HG03103 (cell line): ENCODE results near the gene TMEM259.

Experiments used
- ATAC-seq: cut with Tn5 transposase; IDR thresholded peaks from one replicate; pipeline ENCODE4 v1.9.1; 2021; ENCODE audit warnings: low read depth; ENCODE audit not compliant: unreplicated experiment

Gene TMEM259

DNA sequence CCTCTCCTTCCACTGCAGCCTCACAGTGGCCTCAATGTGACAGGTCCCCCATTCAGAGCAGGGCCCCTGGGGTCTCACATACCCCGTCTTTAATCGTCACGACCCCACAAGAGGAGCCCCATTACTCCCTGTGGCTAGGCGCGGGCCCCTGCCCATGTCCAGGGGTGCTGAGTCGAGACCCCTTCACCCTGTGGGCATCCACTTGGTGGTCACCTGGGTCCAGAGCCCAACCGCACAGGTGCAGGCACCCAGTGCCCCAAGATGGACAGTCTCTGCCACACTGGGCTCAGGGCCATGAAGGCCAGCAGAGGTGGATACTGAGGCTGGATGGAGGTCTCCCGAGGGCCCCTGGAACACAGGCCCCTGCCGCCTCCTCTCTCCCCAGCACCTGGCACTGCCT lies 3.0 kb downstream of the TMEM259 start:
- no peak for ATAC-seq

DNA sequence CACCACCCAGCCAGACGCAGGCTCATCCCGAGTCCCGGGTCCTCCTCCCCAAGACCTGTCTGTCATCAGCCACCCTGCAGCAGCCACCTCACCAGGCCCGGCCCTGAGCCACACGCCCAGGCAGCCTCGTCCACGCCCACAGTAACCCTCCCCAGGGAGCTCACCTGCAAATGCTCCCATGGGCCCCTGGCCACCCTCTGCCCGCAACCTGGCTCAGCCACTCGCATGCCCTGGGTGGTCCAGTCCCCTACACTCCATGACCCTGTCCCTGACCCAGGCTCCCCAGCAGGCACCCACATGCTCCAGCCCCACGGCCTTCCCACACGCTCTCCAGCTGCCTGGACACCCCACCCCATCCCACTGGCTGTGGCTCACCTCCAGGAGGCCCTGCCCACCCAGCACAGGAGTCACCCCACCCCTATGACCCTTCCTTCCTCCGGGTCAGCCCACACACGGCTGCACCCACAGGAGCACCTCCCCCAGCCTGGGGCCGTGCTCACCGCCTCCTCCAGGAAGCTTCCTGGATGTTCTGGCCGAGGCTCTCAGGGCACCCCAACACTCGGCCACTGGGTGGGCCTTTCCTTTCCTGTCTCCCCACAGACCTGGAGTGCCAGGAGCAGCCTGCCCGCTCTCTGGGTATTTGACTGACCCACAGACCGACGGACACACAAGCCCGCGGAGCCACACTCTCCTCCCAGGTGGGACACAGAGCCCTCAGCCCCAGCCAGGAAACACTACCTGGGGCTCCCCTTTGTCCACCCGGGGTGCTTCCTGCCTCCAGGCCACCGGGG lies 3.6 kb downstream of the TMEM259 start:
- no peak for ATAC-seq

DNA sequence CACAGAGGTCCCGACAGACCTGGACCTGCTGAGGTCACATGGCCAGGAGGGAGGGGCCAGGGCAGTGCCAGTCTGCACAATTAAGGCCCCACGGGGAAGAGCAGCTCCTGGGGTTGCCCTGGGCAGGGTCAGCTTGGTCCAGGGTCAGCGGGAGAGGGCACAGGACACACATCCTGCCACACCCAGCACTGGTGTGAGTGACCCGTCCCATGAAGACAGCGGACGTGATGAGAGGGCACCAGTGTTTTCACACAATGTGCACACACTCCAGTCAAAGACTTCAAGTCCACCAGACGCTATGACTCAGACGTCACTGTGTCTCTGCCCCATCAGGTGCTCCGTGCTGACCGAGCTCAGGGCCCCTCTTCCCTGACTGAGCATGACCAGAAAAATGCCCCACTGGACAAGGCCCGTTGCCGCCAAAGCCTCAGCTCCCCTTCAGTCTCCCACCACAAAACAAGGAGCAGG lies 4.2 kb downstream of the TMEM259 start:
- ATAC-seq, result no peak

DNA sequence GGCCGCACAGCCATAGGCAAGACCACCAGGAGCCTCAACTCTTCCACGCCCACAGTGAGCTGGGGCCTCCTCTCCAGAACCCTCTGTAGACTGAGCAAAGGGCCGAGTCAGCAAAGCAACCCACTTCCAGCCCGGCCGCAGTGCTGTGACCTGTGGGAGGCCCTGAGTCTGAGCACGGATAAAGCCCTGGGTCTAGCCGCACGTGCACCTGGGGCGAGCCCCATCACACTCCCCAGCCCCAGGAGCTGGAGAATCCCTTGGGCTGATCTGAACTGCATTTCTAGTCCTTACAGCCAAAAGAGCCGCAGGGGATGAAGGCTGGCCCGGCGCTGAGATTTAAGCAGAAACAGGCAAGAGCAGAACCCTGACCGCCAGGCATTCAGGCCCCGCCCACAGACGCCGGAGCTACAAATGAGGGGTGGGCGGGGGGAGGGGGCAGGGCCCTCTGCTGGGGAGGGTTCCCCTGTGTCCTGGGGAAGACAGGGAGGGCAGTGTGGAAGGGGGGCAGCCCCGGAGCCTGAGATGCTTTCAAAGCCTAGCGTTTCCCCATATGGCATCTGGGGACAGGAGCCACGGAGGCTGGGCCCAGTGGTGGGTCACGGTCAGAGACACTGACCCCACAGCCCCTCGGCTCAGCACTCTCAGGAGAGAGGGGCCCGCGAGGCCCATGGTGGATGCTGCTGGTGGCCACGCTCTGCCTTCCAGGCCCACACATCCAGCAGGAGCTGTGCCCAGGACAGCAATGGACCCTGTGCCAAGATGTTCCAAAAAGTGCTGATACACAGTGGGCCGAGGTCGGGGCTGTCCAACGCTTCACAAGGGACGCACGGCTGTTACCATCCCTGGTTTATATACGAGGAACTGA lies 4.9 kb downstream of the TMEM259 start:
- no peak for ATAC-seq

DNA sequence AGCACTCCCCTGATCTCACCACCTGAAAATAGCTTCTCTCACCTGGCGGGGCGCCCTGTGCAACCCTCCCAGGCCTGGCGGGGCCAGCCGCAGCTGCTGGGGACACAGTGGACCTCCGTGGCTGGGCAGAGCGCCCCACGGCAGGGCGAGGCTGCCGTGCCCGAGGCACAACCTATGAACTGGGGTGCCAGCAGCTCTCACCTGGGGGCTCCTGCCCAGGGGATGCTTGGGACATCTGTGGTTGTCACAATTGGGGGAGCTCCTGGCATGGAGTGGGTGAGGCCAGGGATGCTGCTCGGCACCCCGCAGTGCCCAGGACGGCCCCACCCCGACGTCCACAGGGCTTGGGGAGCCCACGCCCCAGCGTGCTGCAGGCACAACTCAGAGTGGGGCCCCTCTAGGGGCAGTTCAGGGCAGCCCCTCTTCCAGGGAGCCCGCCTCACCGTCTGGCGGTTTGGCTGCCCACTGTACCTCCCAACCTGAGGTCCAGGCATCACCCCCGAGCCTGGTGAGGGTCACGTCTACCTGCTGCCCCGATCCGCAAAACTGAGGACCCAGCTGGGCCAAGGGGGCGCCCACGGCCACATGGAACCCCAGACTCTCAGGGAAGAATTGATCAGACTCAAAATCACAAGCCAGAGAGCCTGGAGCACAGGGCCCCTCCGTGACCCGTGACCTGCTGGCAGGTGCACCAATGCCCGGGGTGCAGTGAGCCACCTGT lies 5.7 kb downstream of the TMEM259 start:
- ATAC-seq, result no peak

DNA sequence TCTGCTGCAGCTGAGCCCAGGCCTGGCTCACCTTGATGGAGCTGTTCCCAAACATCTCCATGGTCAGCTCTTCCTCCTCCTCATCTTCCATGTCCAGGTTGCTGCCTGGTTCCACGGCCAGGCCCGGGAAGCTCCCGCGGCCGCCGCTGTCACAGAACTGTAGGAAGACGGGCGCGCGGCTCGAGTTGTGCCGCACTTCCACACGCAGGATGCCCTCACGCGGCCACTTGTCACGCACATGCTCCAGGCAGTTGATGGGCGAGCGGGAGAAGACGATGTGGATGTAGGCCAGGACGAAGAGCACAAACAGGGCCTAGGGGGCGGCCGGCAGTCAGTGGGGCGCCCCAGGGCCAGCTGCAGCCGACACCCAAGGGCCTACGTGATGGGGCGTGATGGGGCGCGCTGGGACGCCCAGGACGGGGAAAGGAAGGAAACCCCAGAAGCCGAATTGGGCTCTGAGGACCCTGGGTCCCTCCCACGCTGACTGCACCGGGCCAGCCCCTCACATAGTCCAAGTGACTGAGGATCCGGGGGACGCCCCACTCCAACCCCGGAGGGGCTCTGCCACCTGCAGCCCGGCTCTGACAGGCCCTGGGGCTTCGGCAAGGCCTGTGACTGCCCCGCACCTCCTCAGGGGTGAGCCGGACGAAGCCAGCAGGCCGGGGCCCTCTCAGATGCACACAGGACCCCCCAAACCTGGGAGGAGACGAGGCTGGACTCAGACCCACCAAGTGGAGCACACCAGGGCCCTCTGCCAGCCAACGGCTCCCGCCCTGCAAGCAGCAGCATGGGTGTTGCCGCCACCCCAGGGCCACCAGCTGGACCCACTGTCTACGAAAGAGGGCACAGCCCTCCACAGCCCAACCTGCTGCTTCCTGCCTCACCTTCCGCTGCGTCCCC lies 6.5 kb downstream of the TMEM259 start:
- no peak for ATAC-seq

DNA sequence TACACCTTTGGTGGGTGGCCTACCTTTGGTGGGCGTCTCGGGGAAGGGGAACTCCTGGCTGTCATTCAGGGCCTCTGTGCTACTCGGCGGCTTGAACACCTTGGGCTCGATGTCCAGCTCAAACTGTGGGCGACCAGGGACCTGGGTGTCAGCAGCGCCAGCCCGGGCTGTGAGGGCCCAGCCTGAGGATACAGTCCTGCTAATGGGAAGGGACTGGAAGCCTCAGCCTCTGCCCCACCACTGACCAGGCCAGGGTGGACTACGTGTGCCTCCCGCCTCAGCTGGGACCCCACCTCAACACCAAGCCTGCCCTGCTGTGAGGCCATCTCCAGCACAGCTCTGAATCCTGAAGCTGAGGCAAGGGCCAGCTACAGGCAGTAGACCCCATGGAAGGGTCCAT lies 7.7 kb downstream of the TMEM259 start:
- no peak for ATAC-seq

DNA sequence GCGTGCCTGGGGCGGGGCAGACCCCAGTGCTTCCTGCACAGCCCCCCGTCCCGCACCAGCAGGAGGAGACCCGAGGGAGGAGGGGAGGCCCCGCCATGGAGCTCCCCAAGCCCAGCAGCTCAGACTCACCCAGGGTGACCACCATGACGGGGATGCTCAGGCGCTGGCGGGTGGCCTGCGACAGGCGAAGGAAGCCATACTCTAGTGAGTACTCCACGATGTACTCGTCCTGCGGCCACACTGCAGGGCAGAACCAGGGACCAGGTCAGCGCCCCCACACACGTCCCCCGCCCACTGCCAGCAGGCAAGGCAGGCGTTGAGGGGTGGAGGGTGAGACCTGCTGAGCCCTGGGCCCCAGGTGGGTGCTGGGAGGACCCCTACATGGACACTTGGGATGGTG lies 8.6 kb downstream of the TMEM259 start:
- no peak for ATAC-seq

DNA sequence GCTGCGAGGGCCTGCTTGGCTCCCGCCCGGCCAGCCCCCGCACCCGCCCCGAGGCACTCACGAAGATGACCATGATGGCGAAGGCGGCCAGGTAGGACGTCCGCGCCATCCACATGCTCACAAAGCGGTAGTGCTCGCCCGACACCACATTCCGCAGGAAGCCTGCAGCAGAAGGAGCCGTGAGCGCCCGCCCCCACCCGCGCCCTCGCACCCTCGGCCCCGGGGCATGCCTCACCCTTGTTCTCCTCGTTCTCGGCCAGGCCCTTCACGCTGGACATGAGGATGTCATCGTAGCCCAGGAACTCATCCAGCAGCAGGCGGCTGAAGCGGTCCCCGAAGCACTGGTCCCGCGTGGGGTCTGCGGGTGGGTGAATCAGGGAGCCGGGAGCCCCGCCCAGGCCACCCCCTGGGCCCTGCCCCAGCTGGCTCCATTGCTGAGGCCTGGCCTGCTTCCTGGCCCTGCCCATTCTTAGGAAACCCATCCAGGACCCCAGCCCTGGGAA lies 9.0 kb downstream of the TMEM259 start:
- ATAC-seq, result no peak

DNA sequence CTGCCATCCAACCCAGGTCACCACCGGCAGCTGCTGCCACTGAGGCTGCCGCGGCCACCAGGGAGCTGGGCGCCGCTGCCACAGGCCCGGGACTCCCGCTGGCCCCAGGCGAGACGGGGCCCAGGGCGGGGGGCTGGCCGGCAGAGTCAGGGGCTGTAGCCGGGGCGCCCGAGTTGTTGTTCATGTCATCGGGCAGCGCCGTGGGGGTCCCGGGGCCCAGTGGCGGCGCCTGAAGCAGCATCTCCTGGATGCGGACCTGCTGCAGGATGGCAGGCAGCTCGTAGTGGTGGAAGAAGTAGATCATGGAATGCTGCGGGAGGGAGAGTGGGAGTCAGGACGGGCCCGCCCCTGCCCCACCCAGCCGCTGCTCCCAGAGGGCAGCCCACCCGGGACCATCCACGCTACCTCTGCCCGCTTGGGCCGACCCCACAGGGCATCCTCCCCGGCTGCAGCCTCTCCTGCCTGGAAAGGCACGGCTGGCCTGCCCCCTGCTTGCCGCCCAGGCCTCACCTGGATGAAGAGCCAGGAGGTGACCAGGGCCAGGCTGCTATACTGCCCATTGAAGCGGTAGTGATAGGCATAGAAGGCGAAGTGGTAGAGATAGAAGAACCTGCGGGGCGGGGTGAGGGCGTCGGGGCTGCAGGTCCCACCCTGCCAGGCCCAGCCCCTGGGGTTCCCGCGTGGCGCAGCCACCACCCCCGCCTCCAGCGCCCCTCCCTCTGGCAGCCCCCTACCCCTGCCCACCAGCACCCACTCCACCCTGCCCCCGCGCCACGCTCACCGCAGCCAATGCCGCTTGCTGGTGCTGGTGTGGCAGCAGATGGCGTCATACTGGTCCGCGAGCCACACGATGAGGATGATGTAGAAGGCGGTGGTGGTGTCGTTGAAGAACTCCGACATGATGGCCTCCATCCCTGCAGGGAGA lies 10.1 kb downstream of the TMEM259 start:
- no peak for ATAC-seq

DNA sequence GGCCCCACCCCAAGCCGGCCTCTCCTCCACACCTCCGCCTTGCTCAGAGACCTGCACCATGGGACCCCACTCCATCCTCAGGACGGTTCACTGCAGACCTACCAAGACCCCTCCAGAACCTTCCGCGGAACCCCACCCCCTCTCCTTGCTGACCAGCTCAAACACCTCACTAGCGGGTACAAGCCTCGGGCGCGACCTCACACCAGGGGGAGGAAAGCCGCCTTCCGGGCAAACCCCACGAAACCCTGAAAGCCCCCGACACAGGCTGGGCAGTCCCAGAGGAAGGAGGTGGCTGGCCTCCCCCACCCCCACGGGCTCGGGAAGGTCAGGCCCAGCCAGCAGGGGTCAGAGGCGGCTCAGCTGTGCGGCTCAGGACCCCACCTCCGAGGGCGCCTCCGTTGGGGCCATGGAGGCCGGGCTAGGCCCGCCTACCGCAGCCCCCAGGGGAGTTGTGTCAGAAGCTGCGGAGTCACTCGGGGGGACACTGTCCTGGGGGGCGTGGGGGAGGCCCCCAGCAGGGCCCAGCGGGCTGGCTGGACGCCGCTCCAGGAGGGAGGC lies 10.9 kb downstream of the TMEM259 start:
- no peak for ATAC-seq

DNA sequence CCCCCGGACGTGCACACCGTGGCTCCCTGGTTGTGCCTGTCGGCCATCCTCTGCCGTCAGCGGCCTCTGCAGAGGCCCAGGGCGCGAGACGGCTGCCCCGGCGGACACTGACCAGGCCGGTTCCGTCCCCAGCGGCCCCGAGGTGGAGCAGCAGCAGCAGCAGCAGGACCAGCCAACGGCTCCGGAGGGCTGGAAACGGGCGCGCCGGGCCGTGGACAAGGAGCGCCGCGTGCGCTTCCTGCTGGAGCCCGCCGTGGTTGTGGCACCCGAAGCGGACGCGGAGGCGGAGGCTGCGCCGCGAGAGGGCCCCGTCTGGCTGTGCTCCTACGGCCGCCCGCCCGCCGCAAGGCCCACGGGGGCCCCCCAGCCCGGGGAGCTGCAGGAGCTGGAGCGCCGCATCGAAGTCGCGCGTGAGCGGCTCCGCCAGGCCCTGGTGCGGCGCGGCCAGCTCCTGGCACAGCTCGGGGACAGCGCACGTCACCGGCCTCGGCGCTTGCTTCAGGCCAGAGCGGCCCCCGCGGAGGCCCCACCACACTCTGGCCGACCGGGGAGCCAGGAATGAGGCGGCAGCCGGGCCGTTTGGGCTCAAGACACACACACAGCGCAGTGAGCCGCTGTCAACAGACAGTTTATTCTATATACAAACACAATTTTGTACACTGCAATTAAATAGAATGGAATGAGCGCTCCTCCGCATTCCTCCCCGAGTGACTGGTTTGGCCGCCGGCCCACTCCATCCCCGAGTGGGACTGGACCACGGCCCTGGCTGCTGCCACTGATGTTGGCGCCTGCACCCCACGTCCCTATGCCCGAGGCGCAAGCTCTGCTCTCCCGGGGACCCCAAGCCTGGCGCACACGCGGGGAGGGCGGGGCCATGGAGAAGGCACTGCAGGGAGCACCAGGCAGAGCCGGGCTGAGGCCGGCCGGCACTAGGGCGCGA lies 11.6 kb downstream of the TMEM259 start:
- ATAC-seq, result no peak

DNA sequence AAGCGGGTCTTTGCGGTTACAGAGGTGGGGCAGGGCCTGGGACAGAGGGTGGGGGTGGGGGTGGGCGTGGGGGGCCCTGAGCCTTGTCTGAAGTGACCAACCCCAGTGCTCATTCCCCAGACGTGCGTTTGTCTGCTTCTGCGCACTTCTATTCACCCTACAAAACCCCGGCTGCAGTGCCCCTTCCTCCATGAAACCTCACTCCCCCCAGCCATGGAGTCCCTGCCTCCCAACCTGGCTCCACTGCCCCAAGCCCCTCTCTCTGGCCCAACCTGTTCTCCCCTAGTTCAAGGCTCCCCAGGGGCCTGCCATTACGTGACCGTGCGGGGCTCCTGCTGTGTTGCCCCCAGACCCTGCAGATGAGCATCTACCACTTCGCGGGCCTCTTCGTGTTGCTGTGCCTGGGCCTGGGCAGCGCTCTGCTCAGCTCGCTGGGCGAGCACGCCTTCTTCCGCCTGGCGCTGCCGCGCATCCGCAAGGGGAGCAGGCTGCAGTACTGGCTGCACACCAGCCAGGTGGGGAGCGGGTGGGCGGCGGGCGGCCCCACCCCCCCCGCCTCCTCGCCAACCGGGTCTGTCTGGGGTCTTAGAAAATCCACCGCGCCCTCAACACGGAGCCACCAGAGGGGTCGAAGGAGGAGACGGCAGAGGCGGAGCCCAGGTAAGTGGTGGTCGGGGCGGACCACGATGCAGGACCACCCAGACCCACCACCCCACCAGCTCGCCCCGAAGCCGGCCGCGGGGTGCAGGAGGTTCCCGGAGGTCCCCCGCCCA lies 12.5 kb downstream of the TMEM259 start:
- no peak for ATAC-seq

DNA sequence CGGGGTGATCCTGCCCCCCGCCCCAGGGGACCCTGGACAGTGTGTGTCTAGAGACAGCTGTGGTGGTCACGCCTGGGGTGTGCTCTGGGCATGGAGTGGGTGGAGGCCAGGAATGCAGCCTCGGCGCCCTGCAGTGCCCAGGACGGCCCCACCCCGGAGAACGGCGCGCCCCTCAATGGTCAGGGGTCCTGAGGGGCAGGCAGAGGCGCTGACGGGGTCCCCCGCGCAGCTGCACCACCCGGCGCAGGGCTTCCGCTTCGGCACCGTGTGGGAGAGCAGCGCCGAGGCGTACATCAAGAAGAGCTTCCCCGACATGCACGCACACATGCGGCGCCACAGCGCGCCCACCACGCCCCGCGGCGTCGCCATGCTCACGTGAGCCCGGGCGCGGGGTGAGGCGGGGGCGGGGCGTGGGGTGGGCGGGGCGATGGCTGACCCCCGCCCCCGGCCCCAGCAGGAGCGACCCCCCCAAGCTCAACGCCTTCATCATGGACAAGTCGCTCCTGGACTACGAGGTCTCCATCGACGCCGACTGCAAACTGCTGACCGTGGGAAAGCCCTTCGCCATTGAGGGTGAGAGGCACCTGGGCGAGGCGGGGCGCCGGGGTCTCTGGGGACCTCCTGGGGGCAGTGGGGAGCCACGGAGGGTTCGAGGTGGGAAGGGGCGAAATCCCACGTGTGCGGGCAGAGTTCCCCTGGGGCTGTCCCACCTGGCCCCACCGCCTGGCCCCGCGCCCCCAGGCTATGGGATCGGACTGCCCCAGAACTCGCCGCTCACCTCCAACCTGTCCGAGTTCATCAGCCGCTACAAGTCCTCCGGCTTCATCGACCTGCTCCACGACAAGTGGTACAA lies 13.3 kb downstream of the TMEM259 start:
- no peak for ATAC-seq

DNA sequence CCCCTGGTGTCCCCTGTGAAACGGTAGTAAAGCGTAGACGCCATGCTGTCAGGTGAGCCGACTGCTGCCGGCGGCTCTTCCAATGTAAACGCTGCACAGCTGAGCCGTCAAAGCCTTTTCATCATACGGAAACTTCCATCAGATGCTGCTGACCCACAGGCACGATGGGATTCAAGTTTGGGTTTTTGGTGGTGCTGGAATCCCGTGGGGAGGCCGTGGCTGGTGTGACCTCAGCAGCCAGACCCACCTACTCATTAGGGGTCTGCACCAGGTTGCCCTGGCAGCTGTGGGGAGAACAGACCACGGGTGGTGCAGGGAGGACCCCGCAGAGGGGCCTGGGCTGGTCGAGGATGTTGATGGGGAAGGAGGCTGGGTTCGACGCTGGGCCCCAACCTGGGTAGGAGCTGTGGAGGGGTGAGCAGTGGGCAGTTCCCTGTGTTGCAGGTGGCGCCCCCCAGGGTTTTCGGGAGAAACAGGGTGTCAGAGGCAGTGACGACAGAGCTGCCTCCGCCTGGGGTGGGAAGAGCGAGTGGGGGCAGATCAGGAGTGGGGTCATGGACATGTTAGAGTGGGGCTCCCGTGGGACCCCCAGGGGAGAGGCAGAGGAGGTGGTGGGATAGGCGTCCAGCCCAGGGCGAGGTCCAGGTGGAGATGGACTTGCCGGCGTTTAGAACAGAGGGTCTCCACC lies 14.1 kb downstream of the TMEM259 start:
- ATAC-seq, result no peak
